GF-D8 (cell line): Measurements from ENCODE around the gene ZNF576.
A peak's percentile ranks its signal among the peaks of the same experiment; 100 is the strongest.
"Not testable (repeated sequence)": the region's sequence is repeated elsewhere in the genome, so short reads cannot be mapped to it uniquely, and the experiment has no call there.

Experiments used
- DNase-seq: peaks from one replicate; lab custom pipeline; 2025; lab: John Stamatoyannopoulos, UW

Gene ZNF576

DNA sequence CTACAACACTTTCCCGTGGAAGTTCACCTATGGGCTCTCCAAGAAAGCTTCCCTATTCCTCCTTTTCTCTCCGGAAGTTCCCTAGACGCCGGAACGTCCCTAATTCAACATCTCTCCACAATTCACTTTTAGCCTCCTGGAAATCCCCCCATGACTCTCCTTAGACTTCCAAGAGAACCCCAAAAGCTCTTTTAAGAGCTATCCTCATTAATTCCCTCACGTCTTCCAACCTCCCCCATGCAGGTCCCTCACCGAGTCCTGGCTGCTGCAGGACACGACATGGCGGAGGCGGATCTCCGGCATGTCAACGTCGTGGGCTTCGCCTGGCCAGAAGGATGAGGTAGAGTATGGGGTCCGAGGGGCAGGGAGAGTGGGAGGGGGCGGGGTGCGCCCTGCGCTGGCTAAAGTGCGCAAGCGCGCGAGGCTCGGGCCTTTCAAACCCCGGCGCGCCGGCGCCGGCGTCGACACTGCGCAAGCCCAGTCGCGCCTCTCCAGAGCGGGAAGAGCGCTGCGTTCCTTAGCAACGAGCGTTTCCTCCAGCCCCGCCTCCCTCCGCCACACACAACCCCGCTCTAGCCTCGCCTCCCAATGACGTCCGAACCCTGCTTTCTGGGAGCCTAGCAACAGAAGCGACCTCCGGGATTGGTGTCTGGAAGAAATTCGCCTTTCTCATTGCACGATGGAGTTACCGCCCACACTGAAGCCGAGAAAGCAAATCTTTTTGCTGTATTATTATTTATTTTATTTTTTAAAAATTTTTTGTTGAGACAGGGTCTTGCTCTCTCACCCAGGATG lies 21.0 kb upstream of the ZNF576 start, which contains the start of the genes PINLYP and XRCC1:
Gene PINLYP, plus strand, starts transcription at position 646 of the 795 bp plus-strand sequence. CDS start 1,391 bp downstream, outside the sequence.
Gene XRCC1, minus strand, starts transcription at position 372 of the 795 bp plus-strand sequence. Its CDS starts 69 bp downstream, at position 303.
- DNase-seq: peak; percentile 94

GRCh38 chr19:43575955-43576878 lies 20.2 kb upstream of the ZNF576 start:
- DNase-seq: no peak

- DNase-seq: no peak
These were observed 17.6 kb upstream of the ZNF576 start for GRCh38 chr19:43578787-43579186.

- DNase-seq: no peak
These were observed 14.9 kb upstream of the ZNF576 start for GRCh38 chr19:43581467-43581866.

- no peak for DNase-seq
These were observed 13.9 kb upstream of the ZNF576 start for GRCh38 chr19:43582495-43582894.

DNA sequence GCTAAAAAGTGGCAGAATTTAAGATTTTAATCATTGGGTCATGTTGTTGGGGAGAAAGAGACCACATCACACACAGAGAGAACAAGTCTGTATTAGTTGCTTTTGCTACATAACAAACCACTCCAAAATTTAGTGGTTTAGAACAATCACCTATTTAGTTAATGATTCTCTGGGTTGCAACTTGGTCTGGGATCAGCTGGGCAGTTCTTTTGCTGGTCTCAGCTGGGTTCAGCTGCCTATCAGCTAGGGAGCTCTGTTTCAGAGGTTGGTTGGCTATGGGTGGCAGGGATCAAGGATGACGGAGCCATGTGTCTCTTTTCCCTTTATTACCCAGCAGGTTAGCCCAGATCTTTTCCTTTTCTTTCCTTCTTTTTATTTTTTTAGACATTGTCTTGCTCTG lies 11.9 kb upstream of the ZNF576 start:
- DNase-seq: no peak

DNA sequence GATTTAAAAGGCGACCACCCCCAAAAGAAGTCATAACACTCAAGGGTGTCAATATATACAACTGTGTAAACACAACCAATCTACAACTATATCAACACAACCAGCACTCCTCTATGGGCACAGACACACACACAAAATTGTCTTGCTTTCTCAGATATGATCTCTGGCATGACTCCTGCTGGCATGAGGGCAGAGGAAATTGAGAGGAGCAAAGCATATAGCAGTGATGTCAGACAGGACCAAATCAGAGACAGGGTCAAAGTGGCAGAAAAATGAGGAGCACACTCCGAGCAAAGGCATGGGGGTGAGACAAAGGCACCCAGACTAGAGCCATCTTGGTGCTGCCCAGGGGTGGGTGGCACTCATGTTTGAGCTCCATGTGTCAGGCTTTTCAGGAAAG lies 10.0 kb upstream of the ZNF576 start:
- DNase-seq: no peak

GRCh38 chr19:43587029-43587428 lies 9.4 kb upstream of the ZNF576 start:
- DNase-seq: not testable (repeated sequence)

- no peak for DNase-seq
These were observed 7.1 kb upstream of the ZNF576 start for GRCh38 chr19:43589277-43589676.

- no peak for DNase-seq
These were observed 6.7 kb upstream of the ZNF576 start for GRCh38 chr19:43589678-43590077.

GRCh38 chr19:43591904-43592772 lies 4.3 kb upstream of the ZNF576 start:
- no peak for DNase-seq

GRCh38 chr19:43592800-43593350 lies 3.5 kb upstream of the ZNF576 start:
- no peak for DNase-seq

DNA sequence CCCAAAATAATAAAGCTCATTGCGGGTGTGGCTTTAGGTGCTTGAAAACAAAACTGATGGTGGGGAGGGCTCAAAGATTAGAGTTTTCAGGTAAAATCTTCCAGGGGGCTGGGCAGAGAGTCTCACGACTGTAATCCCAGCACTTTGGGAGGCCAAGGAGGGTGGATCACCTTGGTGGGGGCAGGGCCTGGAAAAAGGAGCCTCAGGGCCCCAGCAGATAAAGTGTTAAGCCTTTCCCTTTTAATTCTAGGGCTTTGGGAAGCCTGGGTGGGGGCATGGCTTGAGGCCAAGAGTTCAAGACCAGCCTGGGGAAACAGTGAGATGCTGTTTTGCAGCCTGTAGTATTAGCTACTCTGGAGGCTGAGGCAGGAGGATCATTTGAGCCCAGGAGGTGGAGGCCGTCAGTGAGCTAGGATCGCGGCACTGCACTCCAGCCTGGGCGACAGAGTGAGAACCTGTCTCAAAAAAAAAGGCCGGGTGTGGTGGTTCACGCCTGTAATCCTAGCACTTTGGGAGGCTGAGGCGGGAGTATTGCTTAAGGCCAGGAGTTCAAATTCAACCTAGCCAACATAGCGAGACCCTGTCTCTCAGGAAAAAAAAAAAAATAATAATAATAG lies 2.2 kb upstream of the ZNF576 start:
- DNase-seq: no peak

GRCh38 chr19:43594710-43595604 lies 1.4 kb upstream of the ZNF576 start:
- DNase-seq: peak; percentile 37

DNA sequence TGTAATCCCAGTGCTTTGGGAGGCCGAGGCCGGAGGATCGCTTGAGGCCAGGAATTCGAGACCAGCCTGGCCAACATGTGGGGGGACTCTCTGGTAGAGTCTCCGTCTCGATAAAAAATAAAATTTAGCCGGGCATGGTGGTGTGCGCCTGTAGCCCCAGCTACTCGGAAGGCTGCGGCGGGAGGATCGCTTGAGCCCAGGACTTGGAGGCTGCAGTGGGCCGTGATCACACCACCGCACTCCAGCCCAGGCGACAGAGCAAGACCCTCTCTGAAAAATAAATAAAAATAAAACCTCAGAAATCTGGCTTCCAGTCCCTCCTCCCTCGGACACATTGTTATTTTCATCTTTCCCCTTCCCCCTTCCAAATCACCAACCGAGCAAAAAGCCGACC lies 793 bp upstream of the ZNF576 start:
- no peak for DNase-seq

DNA sequence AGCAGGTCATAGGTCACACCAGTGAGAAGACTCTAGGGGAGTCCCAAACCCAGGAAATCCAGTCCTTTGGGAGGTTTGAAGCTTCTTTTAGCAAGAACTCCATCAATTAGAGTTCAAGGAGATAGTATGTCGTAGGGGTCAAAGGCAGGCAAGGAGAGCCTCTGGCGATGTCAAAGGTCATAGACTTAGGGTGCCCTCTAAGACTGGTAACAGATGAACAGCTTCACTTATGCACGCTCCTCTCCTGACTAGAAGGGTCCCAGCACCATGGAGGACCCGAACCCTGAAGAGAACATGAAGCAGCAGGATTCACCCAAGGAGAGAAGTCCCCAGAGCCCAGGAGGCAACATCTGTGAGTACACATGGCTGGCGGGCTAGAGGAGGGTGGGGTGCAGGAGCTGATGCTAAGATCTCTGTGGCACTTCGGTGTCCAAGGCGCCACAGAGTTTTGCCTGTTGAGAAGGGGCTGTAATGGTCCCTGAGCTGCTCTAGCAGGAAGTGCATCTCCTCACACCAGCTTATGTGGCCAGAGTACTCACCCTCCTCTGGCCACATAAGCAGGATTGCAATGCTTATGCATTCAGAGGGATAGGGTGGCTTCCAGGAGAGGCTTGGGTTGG lies 557 bp downstream of the ZNF576 start:
- no peak for DNase-seq

DNA sequence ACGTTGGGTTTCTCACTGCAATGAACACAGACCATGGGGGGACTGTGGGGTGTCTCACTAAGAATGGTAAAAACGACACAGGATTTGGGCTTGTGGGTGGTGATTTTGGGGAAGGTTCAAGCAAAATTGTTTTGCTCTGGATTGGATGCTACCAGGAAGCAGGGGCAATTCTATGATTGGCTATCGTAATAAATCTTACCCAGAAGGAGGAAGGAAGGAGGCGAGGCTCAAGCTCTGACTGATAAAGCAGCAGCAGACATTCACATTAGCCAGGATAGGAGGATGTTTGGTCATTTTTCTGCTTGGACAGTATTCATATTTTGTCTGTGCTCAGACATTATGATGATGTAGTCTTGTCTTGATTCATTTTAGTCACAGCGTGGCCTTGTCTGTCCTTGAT lies 1.5 kb downstream of the ZNF576 start:
- DNase-seq: peak; percentile 0

- DNase-seq: no peak
These were observed 2.2 kb downstream of the ZNF576 start for GRCh38 chr19:43598445-43599240.
